Measurements from ENCODE around the gene CCDC88B. TPM values are rescaled to one million over a fixed set of nuclear protein-coding genes. Genes with fewer than 3 reads are reported as not detected.

CCDC88B gene
- total RNA-seq, 2 experiments from 2014 or later = 107 to 112 TPM

GRCh38 chr11:64387916-64388315, 47.9 kb downstream of the CCDC88B start:
- H3K27ac ChIP-seq (ENCODE audit: low read depth in 1 of 2, low read length in 2 of 2) = no peak overlapping the region
- no peak overlapping the region for H3K4me3 Mint-ChIP-seq
- peaks cover 0 to 5% of the 10 kb centered on the region in 2 experiments for H3K9me3 ChIP-seq (ENCODE audit: control insufficient read depth in 1 of 2, insufficient read depth in 1 of 2, low read length in 2 of 2)
- H3K36me3 ChIP-seq (ENCODE audit: insufficient read depth, low read length) = no peaks in the 10 kb centered on the region
- no peaks in the 10 kb centered on the region for H3K36me3 Mint-ChIP-seq (ENCODE audit: low read depth)
- H3K27me3 Mint-ChIP-seq = peaks cover 3% of the 10 kb centered on the region
- H3K9me3 Mint-ChIP-seq = no peaks in the 10 kb centered on the region
- CTCF ChIA-PET = interaction anchor here (0.7 kb wide), 1 partner anchor 175 kb away, joined by 3 read pairs; no protein-coding TSS in a partner anchor
- H3K27ac Mint-ChIP-seq = no peak overlapping the region
- no peak for ATAC-seq (ENCODE audit: poor library complexity)
- H3K27me3 ChIP-seq (ENCODE audit: control insufficient read depth in 1 of 2, insufficient read depth in 2 of 2, low read length in 2 of 2) = peaks cover 0 to 3% of the 10 kb centered on the region in 2 experiments
- POLR2A ChIA-PET = no interaction called here
- intact Hi-C loops (cut with DNase I, micrococcal nuclease) = no loop called here
- no peak for DNase-seq
- peaks cover 44% of the 10 kb centered on the region for H3K4me1 ChIP-seq (ENCODE audit: insufficient read depth, low read length)
- TF ChIP-seq, protein P1, sequence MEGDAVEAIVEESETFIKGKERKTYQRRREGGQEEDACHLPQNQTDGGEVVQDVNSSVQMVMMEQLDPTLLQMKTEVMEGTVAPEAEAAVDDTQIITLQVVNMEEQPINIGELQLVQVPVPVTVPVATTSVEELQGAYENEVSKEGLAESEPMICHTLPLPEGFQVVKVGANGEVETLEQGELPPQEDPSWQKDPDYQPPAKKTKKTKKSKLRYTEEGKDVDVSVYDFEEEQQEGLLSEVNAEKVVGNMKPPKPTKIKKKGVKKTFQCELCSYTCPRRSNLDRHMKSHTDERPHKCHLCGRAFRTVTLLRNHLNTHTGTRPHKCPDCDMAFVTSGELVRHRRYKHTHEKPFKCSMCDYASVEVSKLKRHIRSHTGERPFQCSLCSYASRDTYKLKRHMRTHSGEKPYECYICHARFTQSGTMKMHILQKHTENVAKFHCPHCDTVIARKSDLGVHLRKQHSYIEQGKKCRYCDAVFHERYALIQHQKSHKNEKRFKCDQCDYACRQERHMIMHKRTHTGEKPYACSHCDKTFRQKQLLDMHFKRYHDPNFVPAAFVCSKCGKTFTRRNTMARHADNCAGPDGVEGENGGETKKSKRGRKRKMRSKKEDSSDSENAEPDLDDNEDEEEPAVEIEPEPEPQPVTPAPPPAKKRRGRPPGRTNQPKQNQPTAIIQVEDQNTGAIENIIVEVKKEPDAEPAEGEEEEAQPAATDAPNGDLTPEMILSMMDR (IDR thresholded peaks at IDR 0.05) = no peak
- no peak overlapping the region for H3K4me3 ChIP-seq (ENCODE audit: low read length)
- H3K4me1 Mint-ChIP-seq (ENCODE audit: low read depth) = peaks cover 8% of the 10 kb centered on the region

DNA sequence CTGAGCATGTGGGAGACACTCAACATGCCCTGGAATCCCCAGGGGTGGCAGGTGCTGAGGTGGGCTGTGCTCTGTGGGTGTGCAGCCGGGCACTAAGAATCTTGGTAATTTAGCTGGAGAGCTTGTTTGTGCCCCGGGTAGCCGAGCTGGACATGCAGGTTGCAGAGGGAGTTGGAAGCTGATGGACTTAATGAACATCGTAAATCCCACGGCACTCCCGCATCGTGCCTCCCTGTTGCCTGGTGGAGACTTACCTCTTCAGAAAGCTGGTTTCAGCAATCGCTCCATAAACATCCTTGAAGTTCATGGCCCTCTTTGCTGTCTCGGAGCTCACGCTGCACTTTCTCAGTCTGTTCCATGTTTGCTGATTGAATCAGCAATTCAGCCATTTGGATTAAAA, 48.9 kb downstream of the CCDC88B start:
- TF ChIP-seq, protein P1 (IDR thresholded peaks at IDR 0.05) = no peak
- Mint-ChIP-seq H3K27me3 (peaks cover 3% of the 10 kb centered on the region), H3K27ac (no peak overlapping the region), H3K9me3 (no peaks in the 10 kb centered on the region), H3K4me3 (no peak overlapping the region), H3K36me3 (ENCODE audit: low read depth) (no peaks in the 10 kb centered on the region), H3K4me1 (ENCODE audit: low read depth) (peaks cover 8% of the 10 kb centered on the region)
- no peak for DNase-seq
- no peaks in the 10 kb centered on the region for H3K27me3 ChIP-seq (ENCODE audit: control insufficient read depth in 1 of 2, insufficient read depth in 2 of 2, low read length in 2 of 2)
- ChIA-PET POLR2A (no interaction called here), CTCF (no interaction called here)
- no peak overlapping the region for H3K27ac ChIP-seq (ENCODE audit: low read depth in 1 of 2, low read length in 2 of 2)
- no peaks in the 10 kb centered on the region for H3K36me3 ChIP-seq (ENCODE audit: insufficient read depth, low read length)
- peaks cover 44% of the 10 kb centered on the region for H3K4me1 ChIP-seq (ENCODE audit: insufficient read depth, low read length)
- intact Hi-C loops (cut with DNase I, micrococcal nuclease) = no loop called here
- no peak for ATAC-seq (ENCODE audit: poor library complexity)
- peaks cover 0 to 5% of the 10 kb centered on the region in 2 experiments for H3K9me3 ChIP-seq (ENCODE audit: control insufficient read depth in 1 of 2, insufficient read depth in 1 of 2, low read length in 2 of 2)
- H3K4me3 ChIP-seq (ENCODE audit: low read length) = no peak overlapping the region

DNA sequence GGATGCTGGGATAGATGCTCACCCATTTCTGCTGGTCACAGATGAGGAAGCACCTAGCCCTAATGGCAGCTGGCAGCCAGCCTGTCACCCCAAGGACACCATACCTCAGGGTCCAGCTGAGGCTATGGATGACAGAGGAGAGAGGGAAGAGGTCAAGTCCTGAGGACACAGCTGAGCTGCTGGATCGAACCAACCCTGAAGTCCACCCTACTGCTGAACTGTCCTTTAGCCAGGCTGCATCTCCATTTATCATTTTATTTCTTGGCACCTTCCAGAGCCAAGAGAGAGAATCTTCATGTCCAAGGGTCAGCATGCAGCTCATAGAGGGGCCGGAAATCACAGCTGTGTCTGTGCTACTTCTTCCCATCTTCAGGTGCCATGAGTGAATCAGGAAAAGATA, 49.8 kb downstream of the CCDC88B start:
- Mint-ChIP-seq H3K27ac (no peak overlapping the region), H3K4me3 (no peak overlapping the region)

More for the DNA sequence above, 49.8 kb downstream of the CCDC88B start:
- H3K4me1 Mint-ChIP-seq (ENCODE audit: low read depth) = peaks cover 8% of the 10 kb centered on the region
- ChIA-PET POLR2A (no interaction called here), CTCF (no interaction called here)
- Histone ChIP-seq H3K4me1 (ENCODE audit: insufficient read depth, low read length) (peaks cover 44% of the 10 kb centered on the region), H3K9me3 (ENCODE audit: control insufficient read depth in 1 of 2, insufficient read depth in 1 of 2, low read length in 2 of 2) (peaks cover 0 to 5% of the 10 kb centered on the region in 2 experiments), H3K27ac (ENCODE audit: low read depth in 1 of 2, low read length in 2 of 2) (no peak overlapping the region), H3K4me3 (ENCODE audit: low read length) (no peak overlapping the region), H3K27me3 (ENCODE audit: control insufficient read depth in 1 of 2, insufficient read depth in 2 of 2, low read length in 2 of 2) (no peaks in the 10 kb centered on the region), H3K36me3 (ENCODE audit: insufficient read depth, low read length) (no peaks in the 10 kb centered on the region)
- intact Hi-C loops (cut with DNase I, micrococcal nuclease) = no loop called here
- TF ChIP-seq, protein P1 (IDR thresholded peaks at IDR 0.05) = no peak
- DNase-seq (no peak), ATAC-seq (ENCODE audit: poor library complexity) (no peak)
- peaks cover 6% of the 10 kb centered on the region for H3K27me3 Mint-ChIP-seq
- H3K9me3 Mint-ChIP-seq = no peaks in the 10 kb centered on the region
- no peaks in the 10 kb centered on the region for H3K36me3 Mint-ChIP-seq (ENCODE audit: low read depth)
